Cardiac muscle cell (in vitro differentiated cells and primary cell): ENCODE data around the gene USPL1. TPM values are rescaled to one million over a fixed set of nuclear protein-coding genes. Genes with fewer than 3 reads are reported as not detected.
A peak's percentile ranks its signal among the peaks of the same experiment; 100 is the strongest.

ENCODE experiments used
- DNase-seq, 2 donors: peaks; one replicate each; pipeline versions ENCODE4 v3.0.0 to v3.0.0-alpha.2; 2010 to 2017; ENCODE audit warnings: low read depth in 1 of 2, low spot score in 1 of 2
- H3K27ac ChIP-seq: fragments of 200-600 bp; sonication (generic); 2 replicates; pipeline ENCODE4 v1.5.1; 2016
- H3K27me3 ChIP-seq: fragments of 200-600 bp; sonication (generic); 2 replicates; pipeline ENCODE4 v1.6.0; 2016; ENCODE audit warnings: control low read depth
- H3K36me3 ChIP-seq: fragments of 200-600 bp; sonication (generic); 2 replicates; pipeline ENCODE4 v1.5.1; 2016; ENCODE audit warnings: control low read depth
- H3K4me1 ChIP-seq: fragments of 200-600 bp; sonication (generic); 2 replicates; pipeline ENCODE4 v1.8.1; 2017; ENCODE audit warnings: low read depth, mild to moderate bottlenecking, mixed run types
- H3K4me3 ChIP-seq: fragments of 200-600 bp; sonication (generic); 2 replicates; pipeline ENCODE4 v1.5.1; 2016; ENCODE audit warnings: mild to moderate bottlenecking
- H3K9me3 ChIP-seq: fragments of 200-600 bp; sonication (generic); 2 replicates; pipeline ENCODE4 v1.5.1; 2017; ENCODE audit warnings: low read depth, mild to moderate bottlenecking, control low read depth
- CTCF ChIP-seq: IDR thresholded peaks from 2 replicates; pipeline ENCODE4 v1.5.1; 2012; ENCODE audit warnings: low read depth, mild to moderate bottlenecking, low read length
- polyA plus RNA-seq: library from polyadenylated mRNA; unstranded; fragments of >200 nt; fragmentation: Nextera tagmentation; extraction: Ambion mirVana; gene quantifications from 2 replicates; pipeline ENCODE4 v1.2.1, GENCODE V29; 2016
- total RNA-seq: library from RNA; depleted of rRNA; stranded (reverse); fragments of >200 nt; gene quantifications from 2 replicates; pipeline ENCODE4 v1.2.3, GENCODE V29; 2016

Gene USPL1
- total RNA-seq, result 15.6 and 19.6 TPM in 2 replicates
- polyA plus RNA-seq, result 13.9 and 14.2 TPM in 2 replicates

GRCh38 chr13:30617315-30618185 lies at the start of gene USPL1:
Gene USPL1 (plus strand): TSS chr13:30617920. CDS start chr13:30621141, 3,221 bp downstream.
- H3K36me3 ChIP-seq, result peaks cover 7% of the 10 kb centered on the region
- DNase-seq, result peak; percentile 98 to 100
- no peaks in the 10 kb centered on the region for H3K27me3 ChIP-seq
- H3K4me3 ChIP-seq, result peak within 1 kb of the TSS; percentile 89
- H3K9me3 ChIP-seq, result no peaks in the 10 kb centered on the region
- H3K4me1 ChIP-seq, result peaks cover 25% of the 10 kb centered on the region
- TF ChIP-seq CTCF, result no peak
- H3K27ac ChIP-seq, result peak within 1 kb of the TSS; percentile 100

GRCh38 chr13:30569901-30570576 lies 47.7 kb upstream of the USPL1 start:
- H3K4me3 ChIP-seq, result no peak overlapping the region
- TF ChIP-seq CTCF, result no peak
- H3K27ac ChIP-seq, result no peak overlapping the region
- DNase-seq, result peak in 1 of 2 donors; percentile 93
- H3K27me3 ChIP-seq, result no peaks in the 10 kb centered on the region
- H3K9me3 ChIP-seq, result no peaks in the 10 kb centered on the region
- peaks cover 20% of the 10 kb centered on the region for H3K4me1 ChIP-seq
- H3K36me3 ChIP-seq, result no peaks in the 10 kb centered on the region

GRCh38 chr13:30570691-30571090 lies 47.0 kb upstream of the USPL1 start:
- DNase-seq, result no peak
- Histone ChIP-seq H3K27ac (no peak overlapping the region), H3K4me1 (peaks cover 20% of the 10 kb centered on the region), H3K9me3 (no peaks in the 10 kb centered on the region), H3K36me3 (no peaks in the 10 kb centered on the region), H3K4me3 (no peak overlapping the region), H3K27me3 (no peaks in the 10 kb centered on the region)
- no peak for TF ChIP-seq CTCF

- Histone ChIP-seq H3K36me3 (no peaks in the 10 kb centered on the region), H3K9me3 (no peaks in the 10 kb centered on the region), H3K4me1 (peaks cover 25% of the 10 kb centered on the region), H3K27ac (no peak overlapping the region), H3K4me3 (no peak overlapping the region), H3K27me3 (no peaks in the 10 kb centered on the region)
- TF ChIP-seq CTCF, result peak; percentile 42
- DNase-seq, result peak; percentile 18 to 61
Measured at GRCh38 chr13:30572859-30573275, 44.9 kb upstream of the USPL1 start.

GRCh38 chr13:30576528-30576927 lies 41.2 kb upstream of the USPL1 start:
- Histone ChIP-seq H3K4me1 (peaks cover 33% of the 10 kb centered on the region), H3K36me3 (no peaks in the 10 kb centered on the region), H3K27ac (no peak overlapping the region), H3K9me3 (no peaks in the 10 kb centered on the region), H3K27me3 (no peaks in the 10 kb centered on the region), H3K4me3 (no peak overlapping the region)
- DNase-seq, result peak; percentile 62 to 69
- no peak for TF ChIP-seq CTCF
